ENCODE results near the gene RHNO1.

The RHNO1 gene

GRCh38 chr12:2925322-2925995 is 48.4 kb downstream of the RHNO1 start:
- TF ChIP-seq CTCF (IDR thresholded peaks at IDR 0.05; ENCODE audit: insufficient read depth, low read depth, low read length, missing control alignments) = no peak
- no peak overlapping the region for H3K4me3 ChIP-seq (ENCODE audit: low read depth, low read length)
- DNase-seq (ENCODE audit: low read depth) = peak; percentile 35

- no peak for DNase-seq (ENCODE audit: low read depth)
- no peak for TF ChIP-seq CTCF (IDR thresholded peaks at IDR 0.05; ENCODE audit: insufficient read depth, low read depth, low read length, missing control alignments)
- H3K4me3 ChIP-seq (ENCODE audit: low read depth, low read length) = no peak overlapping the region
These were observed 53.8 kb downstream of the RHNO1 start for GRCh38 chr12:2930865-2931264.

- no peak overlapping the region for H3K4me3 ChIP-seq (ENCODE audit: low read depth, low read length)
- DNase-seq (ENCODE audit: low read depth) = no peak
- TF ChIP-seq CTCF (IDR thresholded peaks at IDR 0.05; ENCODE audit: insufficient read depth, low read depth, low read length, missing control alignments) = no peak
These were observed 56.6 kb downstream of the RHNO1 start for GRCh38 chr12:2933586-2933985.

GRCh38 chr12:2934371-2934770 is 57.3 kb downstream of the RHNO1 start:
- no peak for TF ChIP-seq CTCF (IDR thresholded peaks at IDR 0.05; ENCODE audit: insufficient read depth, low read depth, low read length, missing control alignments)

GRCh38 chr12:2936301-2936700 is 59.3 kb downstream of the RHNO1 start:
- H3K4me3 ChIP-seq (ENCODE audit: low read depth, low read length) = no peak overlapping the region
- no peak for TF ChIP-seq CTCF (IDR thresholded peaks at IDR 0.05; ENCODE audit: insufficient read depth, low read depth, low read length, missing control alignments)
- DNase-seq (ENCODE audit: low read depth) = no peak

More at GRCh38 chr12:2934371-2934770, 57.3 kb downstream of the RHNO1 start:
- no peak overlapping the region for H3K4me3 ChIP-seq (ENCODE audit: low read depth, low read length)
- no peak for DNase-seq (ENCODE audit: low read depth)

- no peak overlapping the region for H3K4me3 ChIP-seq (ENCODE audit: low read depth, low read length)
- TF ChIP-seq CTCF (IDR thresholded peaks at IDR 0.05; ENCODE audit: insufficient read depth, low read depth, low read length, missing control alignments) = no peak
- DNase-seq (ENCODE audit: low read depth) = no peak
These were observed 60.5 kb downstream of the RHNO1 start for GRCh38 chr12:2937500-2937899.

Measured in GM12865 (cell line).